ENCODE measurements around the gene UBD. TPM values are rescaled to one million over a fixed set of nuclear protein-coding genes. Genes with fewer than 3 reads are reported as not detected.

The UBD gene
- total and polyA plus RNA-seq, 2 experiments from 2014 or later, result not detected

DNA sequence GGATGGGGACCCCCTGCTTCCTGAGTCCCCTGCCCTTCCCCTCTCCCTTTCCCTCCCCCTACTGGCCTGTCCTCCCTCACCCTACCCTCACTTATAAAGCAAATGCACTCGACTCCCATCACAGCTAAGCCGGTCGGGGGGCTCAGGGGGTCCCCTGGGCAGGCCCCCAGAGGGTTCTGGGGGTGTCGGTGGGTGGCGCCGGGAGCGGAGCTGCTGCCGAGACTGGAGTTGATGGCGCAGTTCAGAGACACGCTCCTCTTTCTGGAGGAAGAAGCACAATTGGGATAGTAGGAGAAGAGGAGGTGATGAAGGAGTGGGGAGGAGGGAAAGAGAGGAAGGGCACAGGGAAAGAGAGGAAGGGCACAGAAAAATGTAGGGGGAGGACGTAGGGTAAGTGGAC lies 43.9 kb upstream of the UBD start:
- ATAC-seq (peak; percentile 9; the same call in 2 of the 3 replicates), DNase-seq (ENCODE audit: low spot score) (no peak)
- Histone ChIP-seq H3K4me2 (peak overlapping the region; percentile 32; the same call in 1 of the 2 replicates), H3K4me3 (no peak overlapping the region), H3K27me3 (ENCODE audit: insufficient read depth) (no peaks in the 10 kb centered on the region), H3K27ac (ENCODE audit: low read depth) (0 out of 2 replicates have a peak overlapping the region, but pooled peaks have one; percentile 79), H2AFZ (no peak overlapping the region), H3F3A (replicated peaks; ENCODE audit: low read depth) (peaks cover 47% of the 10 kb centered on the region), H3K79me2 (replicated peaks; ENCODE audit: insufficient read depth) (no peaks in the 10 kb centered on the region), H3K36me3 (ENCODE audit: insufficient read depth) (peaks cover 64% of the 10 kb centered on the region), H3K9me2 (ENCODE audit: insufficient read depth) (no peaks in the 10 kb centered on the region), H4K20me1 (replicated peaks; ENCODE audit: insufficient read depth) (peaks cover 11% of the 10 kb centered on the region), H3K4me1 (ENCODE audit: insufficient read depth) (peaks cover 6% of the 10 kb centered on the region; the same call in 1 of the 2 replicates)
- Mint-ChIP-seq H3K27ac (no peak overlapping the region), H3K9me3 (no peaks in the 10 kb centered on the region), H3K4me1 (peaks cover 28% of the 10 kb centered on the region), H3K36me3 (ENCODE audit: low read depth) (peaks cover 81% of the 10 kb centered on the region), H3K27me3 (ENCODE audit: insufficient read depth, low read depth, poor library complexity) (peaks cover 13% of the 10 kb centered on the region), H3K4me3 (no peak overlapping the region; the same call in 2 of the 3 replicates)
- TF ChIP-seq JUNB (IDR thresholded peaks at IDR 0.05; ENCODE audit: unreplicated experiment), result no peak

GRCh38 chr6:29602564-29603361 lies 43.2 kb upstream of the UBD start:
- ATAC-seq (peak; percentile 87), DNase-seq (ENCODE audit: low spot score) (peak; percentile 90)
- Mint-ChIP-seq H3K4me3 (no peak overlapping the region; the same call in 2 of the 3 replicates), H3K27me3 (ENCODE audit: insufficient read depth, low read depth, poor library complexity) (peaks cover 15% of the 10 kb centered on the region), H3K9me3 (no peaks in the 10 kb centered on the region), H3K36me3 (ENCODE audit: low read depth) (peaks cover 74% of the 10 kb centered on the region), H3K27ac (peak overlapping the region; percentile 3), H3K4me1 (peaks cover 31% of the 10 kb centered on the region)
- no peak overlapping the region for H3K4me3 ChIP-seq
- peaks cover 6% of the 10 kb centered on the region; the same call in 1 of the 2 replicates for H3K4me1 ChIP-seq (ENCODE audit: insufficient read depth)
- H3K9me2 ChIP-seq (ENCODE audit: insufficient read depth), result no peaks in the 10 kb centered on the region
- H3K27ac ChIP-seq (ENCODE audit: low read depth), result peak overlapping the region; percentile 83; the same call in 1 of the 2 replicates
- H3K36me3 ChIP-seq (ENCODE audit: insufficient read depth), result peaks cover 57% of the 10 kb centered on the region
- peaks cover 11% of the 10 kb centered on the region for H4K20me1 ChIP-seq (replicated peaks; ENCODE audit: insufficient read depth)
- no peaks in the 10 kb centered on the region for H3K79me2 ChIP-seq (replicated peaks; ENCODE audit: insufficient read depth)
- TF ChIP-seq REST (IDR thresholded peaks at IDR 0.05; ENCODE audit: unreplicated experiment) (no peak), CTCF (conservative IDR thresholded peaks at IDR 0.05; ENCODE audit: low read depth in 2 of 2) (peak; percentile 52 to 72)
- no peak overlapping the region for H3K4me2 ChIP-seq
- no peaks in the 10 kb centered on the region for H3K27me3 ChIP-seq (ENCODE audit: insufficient read depth)
- no peak overlapping the region for H2AFZ ChIP-seq
- H3F3A ChIP-seq (replicated peaks; ENCODE audit: low read depth), result peaks cover 47% of the 10 kb centered on the region
